Posterior vena cava (tissue), 2 donors: Measurements from ENCODE around the gene PARVB. TPM values are rescaled to one million over a fixed set of nuclear protein-coding genes. Genes with fewer than 3 reads are reported as not detected.
"Not testable (repeated sequence)": the region's sequence is repeated elsewhere in the genome, so short reads cannot be mapped to it uniquely, and the experiment has no call there.

Experiments
- DNase-seq: peaks from one replicate; pipeline ENCODE4 v3.0.0-alpha.2; 2020; ENCODE audit warnings: low spot score
- intact Hi-C, 2 donors: fragments of 100-400 bp; cut with DNase I; formaldehyde crosslinking; loops; one replicate each; pipeline versions ENCODE4 v1.14.1 to v1.14.2; 2022 to 2023
- total RNA-seq, 2 donors: library from RNA; stranded (reverse); fragmentation: NEBNext Ultra II Directional; extraction: Animal tissue kit (Norgen Biotek cat#: 25700); gene quantifications; one replicate each; pipeline ENCODE4 v1.2.1, GENCODE V29; 2021
- donor health status: DM: yes; HTN: yes; CAD: no.
- donor health status: DM: yes; HTN: yes; CAD: no.

The PARVB gene
- total RNA-seq, 2 donors from 2014 or later, result 49.6 to 51.1 TPM

GRCh38 chr22:44045145-44045544, 21.0 kb downstream of the PARVB start:
- intact Hi-C loops, result no loop called here
- DNase-seq, result no peak

- intact Hi-C loops, result no loop called here
- no peak for DNase-seq
Measured at GRCh38 chr22:44046485-44047141, 22.5 kb downstream of the PARVB start.

- intact Hi-C loops, result no loop called here
- DNase-seq, result no peak
Measured at GRCh38 chr22:44047891-44048301, 23.8 kb downstream of the PARVB start.

- DNase-seq, result no peak
- intact Hi-C loops, result no loop called here
Measured at GRCh38 chr22:44049486-44050231, 25.6 kb downstream of the PARVB start.

GRCh38 chr22:44050766-44051355, 26.8 kb downstream of the PARVB start:
- intact Hi-C loops, result no loop called here

GRCh38 chr22:44051358-44051757, 27.3 kb downstream of the PARVB start:
- DNase-seq, result no peak
- intact Hi-C loops, result no loop called here

More at GRCh38 chr22:44050766-44051355, 26.8 kb downstream of the PARVB start:
- no peak for DNase-seq

- intact Hi-C loops, result no loop called here
- no peak for DNase-seq
Measured at GRCh38 chr22:44051961-44052360, 27.9 kb downstream of the PARVB start.

- intact Hi-C loops, result no loop called here
- no peak for DNase-seq
Measured at GRCh38 chr22:44055805-44056204, 31.7 kb downstream of the PARVB start.

- DNase-seq, intact Hi-C loops: not testable (repeated sequence)
Measured at GRCh38 chr22:44056649-44057048, 32.5 kb downstream of the PARVB start.

GRCh38 chr22:44057401-44057987, 33.4 kb downstream of the PARVB start:
- intact Hi-C loops, result no loop called here

GRCh38 chr22:44063462-44064371, 39.6 kb downstream of the PARVB start:
- intact Hi-C loops, result no loop called here
- DNase-seq, result no peak

More at GRCh38 chr22:44057401-44057987, 33.4 kb downstream of the PARVB start:
- DNase-seq, result no peak

- DNase-seq, result no peak
- intact Hi-C loops, result no loop called here
Measured at GRCh38 chr22:44067033-44067432, 42.9 kb downstream of the PARVB start.

- intact Hi-C loops, result no loop called here
- DNase-seq, result no peak
Measured at GRCh38 chr22:44067901-44068300, 43.8 kb downstream of the PARVB start.

GRCh38 chr22:44068422-44069191, 44.5 kb downstream of the PARVB start:
- intact Hi-C loops, result no loop called here
- DNase-seq, result no peak

GRCh38 chr22:44070029-44070428, 45.9 kb downstream of the PARVB start:
- no peak for DNase-seq
- intact Hi-C loops, result no loop called here

GRCh38 chr22:44071781-44072326, 47.8 kb downstream of the PARVB start:
- intact Hi-C loops, result no loop called here
- no peak for DNase-seq

GRCh38 chr22:44074337-44074984, 50.4 kb downstream of the PARVB start:
- no peak for DNase-seq
- intact Hi-C loops, result no loop called here

GRCh38 chr22:44075022-44075421, 50.9 kb downstream of the PARVB start:
- intact Hi-C loops, result no loop called here
- DNase-seq, result no peak
